Testis (tissue), 2 donors: ENCODE results near the gene CACNB4.

Experiments used
- CTCF ChIP-seq, 3 experiments: fragments of 450-650 bp in 2 of 3; fragments of 200-600 bp in 1 of 3; sonication (generic) in 1 of 3; IDR thresholded peaks; one replicate each; pipeline ENCODE4 v1.5.1; 2016 to 2019; ENCODE audit warnings: antibody characterized with exemption in 3 of 3, mild to moderate bottlenecking in 2 of 3, moderate library complexity in 1 of 3
- POLR2A ChIP-seq: fragments of 450-650 bp; IDR thresholded peaks from one replicate; pipeline ENCODE4 v1.6.1; 2017; ENCODE audit warnings: antibody characterized with exemption, mild to moderate bottlenecking, moderate library complexity

DNA sequence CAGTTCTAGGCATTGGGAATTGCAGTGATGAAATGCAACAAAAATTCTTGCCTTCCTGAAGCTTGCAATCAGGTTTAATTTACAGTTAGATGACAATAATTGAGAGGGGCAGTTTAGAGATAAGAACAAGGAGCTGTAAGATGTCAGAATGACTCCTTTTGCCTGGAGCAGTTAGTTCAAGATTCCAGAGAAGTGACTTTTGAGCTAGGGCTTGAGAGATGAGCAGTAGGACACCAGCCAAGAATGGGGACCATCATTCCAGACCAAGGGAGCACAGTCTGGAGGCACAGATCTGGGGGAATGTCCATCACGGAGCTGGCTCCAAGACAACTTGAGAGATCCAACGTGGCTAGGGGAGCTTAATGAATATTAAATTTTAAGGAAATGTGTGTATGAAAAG, 26.8 kb downstream of the CACNB4 start:
- TF ChIP-seq CTCF (IDR thresholded peaks at IDR 0.05) (no peak), POLR2A (no peak)
